SKM-1 treated with dmso at 0.1 percent for 144 hours (cell line): ENCODE results near the gene ADARB2.
"Not testable (repeated sequence)": the region's sequence is repeated elsewhere in the genome, so short reads cannot be mapped to it uniquely, and the experiment has no call there.

Experiments used
- DNase-seq: peaks from one replicate; lab custom pipeline; 2025; ENCODE audit not compliant: unreplicated experiment; lab: John Stamatoyannopoulos, UW

ADARB2 gene

GRCh38 chr10:1474376-1475097, 262.8 kb downstream of the ADARB2 start:
- DNase-seq = no peak

GRCh38 chr10:1473874-1474273, 263.5 kb downstream of the ADARB2 start:
- DNase-seq = no peak

GRCh38 chr10:1472178-1472958, 265.0 kb downstream of the ADARB2 start:
- DNase-seq = no peak

DNA sequence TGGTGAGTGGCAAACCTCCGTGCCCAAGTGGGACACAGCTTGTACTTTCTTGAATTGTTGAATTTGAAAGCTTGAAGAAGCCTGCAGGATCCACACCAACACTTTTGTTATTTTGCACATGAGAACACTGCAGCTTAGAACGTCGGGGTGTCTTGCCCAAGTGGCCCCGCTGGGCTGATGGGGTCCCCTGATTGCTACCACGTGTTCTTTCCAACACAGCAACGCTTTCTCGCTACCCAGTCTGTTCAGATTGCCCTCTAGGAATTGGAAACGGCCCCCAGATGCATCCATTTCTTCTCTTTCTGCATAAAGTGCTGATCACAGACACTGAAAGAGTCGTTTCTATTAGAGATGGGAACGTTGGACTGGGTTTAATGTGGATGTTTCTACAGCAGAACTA, 268.5 kb downstream of the ADARB2 start:
- DNase-seq = no peak

DNA sequence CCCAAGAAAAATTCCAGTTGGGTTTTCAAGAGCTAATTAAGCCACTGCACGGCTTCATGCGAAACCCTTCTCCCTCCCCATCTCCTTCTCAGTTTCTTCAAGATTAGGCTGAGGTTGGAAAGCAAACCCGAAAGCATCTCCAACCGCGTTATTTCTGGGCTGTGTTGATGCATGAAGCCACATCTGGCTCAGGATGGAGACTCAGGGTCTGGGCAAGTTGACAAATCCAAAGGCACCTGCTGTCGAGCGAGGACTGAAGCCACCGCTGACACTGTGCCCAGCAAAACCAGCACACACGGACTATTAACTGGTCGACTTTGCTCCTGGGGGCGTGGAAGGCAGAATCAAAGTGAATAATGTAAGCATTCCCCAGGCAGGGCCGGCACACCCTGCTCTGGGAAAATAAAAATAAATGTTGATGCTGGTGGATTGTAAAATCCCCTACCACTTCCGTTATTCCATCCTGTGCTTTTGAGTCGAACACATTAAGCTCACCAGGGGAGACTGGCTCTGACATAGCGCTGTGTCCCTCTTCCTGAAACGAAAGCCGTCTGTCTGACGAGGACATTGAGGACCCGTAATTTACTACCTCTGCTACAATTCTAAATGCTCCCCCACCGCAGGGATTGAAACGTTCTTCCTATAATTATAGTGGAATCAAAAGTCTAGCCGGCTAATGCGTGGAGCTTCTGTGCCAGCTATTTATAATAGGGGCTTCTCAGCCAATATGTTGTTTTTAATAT, 269.8 kb downstream of the ADARB2 start:
- no peak for DNase-seq

DNA sequence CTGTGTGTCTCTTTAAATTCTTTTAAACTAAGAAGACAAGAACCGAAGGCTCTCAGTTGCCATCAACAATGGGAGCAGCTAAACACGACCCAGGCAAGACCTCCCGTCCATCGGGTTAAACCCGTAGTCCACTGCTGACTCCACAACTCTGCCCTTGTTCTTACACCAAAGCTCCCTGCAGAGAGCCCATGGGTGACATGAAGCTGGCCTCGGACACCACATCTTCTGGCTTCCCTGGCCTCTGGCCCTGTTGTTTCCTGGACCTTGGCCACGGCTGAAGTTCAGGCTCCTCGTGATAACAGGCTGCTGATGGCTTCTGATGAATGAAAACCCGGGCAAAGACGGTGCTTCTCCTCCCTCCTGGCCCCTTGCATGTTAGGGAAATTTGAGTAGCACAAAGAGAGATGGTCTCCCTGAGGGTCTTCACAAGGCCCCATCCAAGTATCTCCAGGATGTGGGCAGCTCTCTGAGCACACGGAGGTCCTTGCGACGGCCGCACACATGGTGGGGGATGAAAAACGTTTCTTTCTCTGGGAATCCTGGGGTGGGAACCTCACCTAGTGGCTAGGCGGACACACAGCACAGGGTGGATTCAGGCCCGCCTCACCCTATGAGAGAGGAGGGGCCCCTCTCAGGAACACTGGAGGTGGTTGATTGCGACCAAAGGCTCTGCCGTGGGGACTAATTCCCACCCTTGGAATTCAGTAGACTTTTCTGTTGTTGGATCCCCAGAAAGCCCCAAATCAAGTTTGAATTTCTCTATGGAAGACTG, 271.1 kb downstream of the ADARB2 start:
- DNase-seq = no peak

GRCh38 chr10:1465418-1465911, 271.9 kb downstream of the ADARB2 start:
- no peak for DNase-seq

- no peak for DNase-seq
Measured at GRCh38 chr10:1464881-1465417, 272.4 kb downstream of the ADARB2 start.

GRCh38 chr10:1463971-1464370, 273.4 kb downstream of the ADARB2 start:
- not testable (repeated sequence) for DNase-seq

DNA sequence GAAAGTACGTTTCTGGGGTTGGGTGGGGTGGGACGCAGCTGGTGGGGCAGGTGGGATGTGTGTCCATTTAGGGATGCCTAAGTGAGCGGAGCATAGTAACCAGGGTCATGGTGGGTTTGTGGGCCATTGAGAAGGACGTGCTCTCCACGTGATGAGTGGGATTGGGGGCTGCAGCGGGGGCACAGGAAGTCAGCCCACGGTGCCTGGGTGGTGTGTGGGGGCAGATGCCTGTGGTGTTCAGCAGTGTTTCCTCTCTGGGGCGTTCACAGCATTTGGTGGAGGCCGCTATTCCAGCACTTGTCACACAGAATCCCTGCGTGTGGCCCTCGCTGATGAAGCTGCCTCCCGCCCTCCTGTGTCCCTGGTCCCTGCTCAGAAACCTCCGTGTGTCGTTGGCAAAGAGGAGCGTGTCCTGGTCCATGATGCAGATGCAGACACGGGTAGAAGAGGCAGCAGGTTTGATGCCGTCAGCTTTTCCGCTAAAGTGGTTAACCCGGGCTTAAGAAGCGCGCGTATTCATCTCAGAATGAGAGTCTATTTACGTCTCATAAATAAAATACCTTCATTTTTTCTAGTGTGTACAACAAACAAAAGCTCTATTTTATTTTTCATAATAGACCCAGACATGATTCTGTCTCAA, 274.2 kb downstream of the ADARB2 start:
- DNase-seq = no peak

DNA sequence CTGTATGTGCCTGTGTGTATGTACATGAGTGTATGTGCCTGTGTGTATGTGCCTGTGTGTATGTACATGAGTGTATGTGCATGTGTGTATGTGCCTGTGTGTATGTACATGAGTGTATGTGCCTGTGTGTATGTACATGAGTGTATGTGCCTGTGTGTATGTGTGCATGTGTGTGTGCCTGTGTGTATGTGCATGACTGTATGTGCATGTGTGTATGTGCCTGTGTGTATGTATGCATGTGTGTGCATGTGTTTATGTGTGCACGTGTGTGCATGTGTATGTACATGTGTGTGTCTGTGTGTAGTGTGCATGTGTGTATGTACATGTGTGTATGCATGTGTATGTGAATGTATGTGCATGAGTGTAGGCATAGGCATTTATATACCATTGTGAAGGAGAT, 274.8 kb downstream of the ADARB2 start:
- no peak for DNase-seq

- no peak for DNase-seq
Measured at GRCh38 chr10:1462032-1462431, 275.3 kb downstream of the ADARB2 start.

- no peak for DNase-seq
Measured at GRCh38 chr10:1461016-1461415, 276.3 kb downstream of the ADARB2 start.

- DNase-seq = not testable (repeated sequence)
Measured at GRCh38 chr10:1459664-1460063, 277.7 kb downstream of the ADARB2 start.

DNA sequence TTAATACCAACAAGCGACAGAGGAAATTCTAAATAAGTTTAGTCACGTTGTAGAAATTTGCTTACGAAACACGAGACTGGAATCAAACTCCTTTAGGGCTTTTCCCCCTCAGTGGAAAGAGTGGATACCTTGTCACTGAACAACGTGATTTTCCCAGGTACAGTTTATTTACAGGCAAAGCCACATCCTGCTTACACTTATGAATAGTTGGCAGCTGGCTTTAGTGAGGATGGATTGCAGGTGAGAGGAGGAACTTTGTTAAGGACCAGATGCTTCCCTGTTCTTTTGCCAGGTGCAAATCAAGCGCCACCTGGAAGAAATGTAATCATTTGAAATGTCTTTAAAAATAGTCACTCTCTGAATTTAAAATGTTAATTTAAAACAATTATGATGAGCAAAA, 282.4 kb downstream of the ADARB2 start:
- DNase-seq = no peak

- DNase-seq = no peak
Measured at GRCh38 chr10:1454428-1454827, 282.9 kb downstream of the ADARB2 start.

DNA sequence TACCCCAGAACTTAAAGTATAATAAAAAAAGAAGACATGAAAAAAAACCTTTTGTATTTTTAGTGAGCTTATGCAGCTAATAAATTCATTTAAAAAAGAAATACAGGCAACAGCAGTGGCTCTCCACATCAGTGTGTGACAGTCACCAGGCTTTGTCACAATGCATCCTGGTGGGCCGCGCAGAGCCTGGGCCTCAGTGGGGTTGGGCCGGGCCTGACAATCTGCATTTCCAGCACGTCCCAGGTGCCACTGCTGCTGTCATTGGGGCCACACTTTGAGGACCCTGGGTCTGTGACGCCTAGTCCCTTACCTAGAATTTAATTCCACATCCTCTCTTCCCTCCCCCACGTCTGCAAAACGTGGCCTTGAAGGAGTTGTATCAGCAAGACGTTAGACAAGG, 284.5 kb downstream of the ADARB2 start:
- DNase-seq = no peak

GRCh38 chr10:1451941-1452340, 285.4 kb downstream of the ADARB2 start:
- no peak for DNase-seq

DNA sequence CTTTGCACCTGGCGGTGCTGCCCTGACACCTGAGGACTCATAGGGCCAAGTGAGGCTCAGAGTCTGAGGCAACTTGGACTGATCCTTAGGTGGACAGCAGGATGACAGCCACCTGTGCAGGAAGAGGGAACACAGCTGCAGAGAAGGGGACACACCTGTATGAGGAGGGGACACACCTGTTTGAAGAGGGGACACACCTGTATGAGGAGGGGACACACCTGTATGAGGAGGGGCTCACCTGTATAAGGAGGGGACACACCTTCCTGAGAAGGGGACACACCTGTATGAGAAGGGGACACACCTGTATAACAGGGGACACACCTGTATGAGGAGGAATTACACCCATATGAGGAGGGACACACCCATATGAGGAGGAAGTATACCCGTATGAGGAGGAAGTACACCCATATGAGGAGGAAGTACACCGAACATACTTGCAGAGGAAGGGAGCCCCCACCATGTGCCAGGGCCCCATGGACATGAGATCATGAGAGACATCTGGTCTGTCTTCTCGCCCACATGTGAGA, 285.9 kb downstream of the ADARB2 start:
- DNase-seq = no peak
